GM12874 (cell line): Measurements from ENCODE around the gene CNTNAP2.

Experiments used
- CTCF ChIP-seq: IDR thresholded peaks from 2 replicates; pipeline ENCODE4 v1.5.1; 2011; ENCODE audit warnings: low read depth, mild to moderate bottlenecking, control low read depth, low read length, moderate library complexity; ENCODE audit not compliant: insufficient read depth

CNTNAP2 gene

DNA sequence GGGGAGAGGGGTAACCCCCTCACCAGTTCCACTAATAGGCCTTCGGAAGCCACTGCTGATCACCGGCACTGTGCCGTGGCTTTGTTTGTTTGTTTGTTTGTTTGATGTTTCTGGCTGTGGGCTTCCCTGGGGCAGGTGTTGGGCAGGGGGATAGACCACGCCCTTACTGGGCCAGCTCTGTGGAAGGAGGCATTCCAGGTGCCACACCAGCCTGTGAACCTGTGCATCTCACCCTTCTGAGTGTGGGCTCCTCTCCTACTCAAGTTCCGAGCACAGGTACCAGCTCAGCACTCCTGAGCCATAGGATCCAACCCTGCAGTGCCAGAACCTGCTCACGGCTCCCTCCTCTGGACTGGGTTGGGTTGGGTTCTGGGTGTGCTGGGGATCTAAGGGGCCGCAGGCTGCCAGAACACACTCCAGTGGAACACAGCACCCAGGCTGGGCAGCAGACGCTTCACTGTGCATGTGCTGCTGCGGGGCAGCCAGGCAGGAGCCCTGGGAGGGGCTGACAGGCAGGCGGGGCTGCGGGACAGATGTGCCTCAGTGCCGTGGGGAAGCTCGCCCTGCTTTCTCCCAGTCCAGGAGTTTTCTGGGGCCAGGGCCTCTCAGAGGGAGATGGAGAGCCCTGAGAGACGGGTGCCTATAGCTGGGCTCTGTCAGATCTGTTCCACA lies 1053.9 kb downstream of the CNTNAP2 start:
- TF ChIP-seq CTCF, result no peak

DNA sequence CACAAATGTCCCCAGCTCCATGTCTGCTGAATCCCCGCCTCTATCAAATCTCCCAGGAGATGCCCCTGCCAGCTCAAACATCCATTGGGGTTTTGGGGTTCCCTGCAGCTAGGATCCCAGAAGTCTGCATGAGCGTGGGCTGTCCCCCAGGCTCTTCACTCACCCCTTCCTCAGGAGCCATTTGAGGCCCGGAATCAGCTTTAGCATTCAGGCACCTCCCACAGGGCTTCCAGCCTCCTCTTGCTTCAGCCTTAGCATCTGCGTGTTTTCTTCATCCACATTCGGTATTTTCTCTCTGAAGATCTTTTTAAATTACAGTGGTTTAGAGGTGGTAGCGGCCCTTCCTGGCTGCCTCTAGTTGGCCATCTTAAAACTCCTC lies 1054.4 kb downstream of the CNTNAP2 start:
- no peak for TF ChIP-seq CTCF

DNA sequence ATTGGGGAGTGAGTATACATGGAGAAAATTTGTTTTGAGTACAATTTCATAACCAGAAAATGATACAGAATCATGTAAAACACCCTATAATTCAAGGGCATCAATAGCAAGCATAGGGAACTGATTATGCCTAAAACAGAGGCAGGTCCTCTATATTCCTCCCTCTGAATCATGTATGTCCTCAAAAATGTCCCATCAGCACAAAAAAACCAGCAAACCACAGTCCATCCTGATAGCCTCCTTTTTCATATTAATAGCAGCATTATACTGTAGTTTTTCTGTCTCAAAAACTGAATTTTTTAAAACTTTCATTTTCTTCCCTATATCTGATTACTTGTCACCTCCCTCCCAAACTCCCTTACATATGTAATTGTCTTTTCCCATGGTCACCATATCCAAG lies 1057.3 kb downstream of the CNTNAP2 start:
- no peak for TF ChIP-seq CTCF

DNA sequence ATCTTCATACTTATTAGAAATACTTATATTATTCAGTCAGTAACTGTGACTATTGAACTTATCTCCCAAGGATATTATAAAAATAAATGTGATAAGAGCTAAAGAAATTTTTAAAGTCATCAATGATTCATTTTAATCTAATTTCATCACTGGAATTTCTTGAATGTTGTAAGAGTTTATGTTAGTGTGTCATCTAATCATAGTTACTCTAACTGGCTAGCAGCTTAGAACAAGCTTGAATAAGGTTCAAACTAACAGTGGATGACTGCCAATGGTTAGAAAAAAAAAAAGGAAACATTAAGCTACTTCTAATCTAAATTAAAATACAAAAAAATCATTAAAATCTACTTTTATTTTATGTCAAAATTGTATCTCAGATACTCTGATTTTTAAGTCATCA lies 1066.3 kb downstream of the CNTNAP2 start:
- TF ChIP-seq CTCF, result no peak

DNA sequence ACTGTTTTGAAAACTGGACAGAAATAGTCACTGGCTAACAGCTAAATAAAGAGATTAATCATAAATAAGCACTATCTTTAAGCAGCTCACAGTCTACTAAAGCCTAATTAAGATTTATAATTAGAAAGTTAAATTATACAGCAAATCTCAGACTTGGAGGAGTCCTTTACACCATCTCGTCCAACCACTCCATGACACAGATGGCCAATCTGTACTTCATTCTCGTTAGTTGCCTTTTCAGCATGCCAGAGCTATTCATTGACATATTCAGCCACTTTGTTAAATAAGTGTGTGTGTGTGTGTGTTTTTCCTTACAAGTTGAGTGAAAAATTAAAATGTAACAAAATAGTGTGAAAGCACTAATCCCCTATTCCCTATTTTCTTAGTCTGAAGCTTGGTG lies 1066.7 kb downstream of the CNTNAP2 start:
- no peak for TF ChIP-seq CTCF

DNA sequence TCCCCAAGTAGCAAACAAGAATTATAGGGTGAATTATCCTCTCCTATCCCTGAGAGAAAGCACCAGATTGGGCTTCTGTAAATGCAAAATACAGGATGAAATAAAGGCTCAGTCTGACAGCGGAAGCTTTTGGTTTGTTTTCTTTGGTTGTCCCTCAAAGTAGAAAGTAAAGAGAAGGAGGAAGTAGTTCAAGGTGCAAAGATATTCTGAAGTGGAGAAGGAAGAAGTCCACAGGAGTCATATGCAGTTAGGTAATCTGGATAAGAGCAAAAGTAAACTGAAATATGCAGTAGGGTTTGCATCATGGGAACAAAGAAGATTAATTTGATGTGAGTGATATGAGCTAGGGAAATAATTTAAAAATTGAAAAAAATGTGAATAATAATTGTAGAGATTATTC lies 1071.9 kb downstream of the CNTNAP2 start:
- no peak for TF ChIP-seq CTCF

GRCh38 chr7:147193476-147193875 lies 1076.9 kb downstream of the CNTNAP2 start:
- TF ChIP-seq CTCF, result no peak
